ENCODE measurements around the gene PAK6.

DNA sequence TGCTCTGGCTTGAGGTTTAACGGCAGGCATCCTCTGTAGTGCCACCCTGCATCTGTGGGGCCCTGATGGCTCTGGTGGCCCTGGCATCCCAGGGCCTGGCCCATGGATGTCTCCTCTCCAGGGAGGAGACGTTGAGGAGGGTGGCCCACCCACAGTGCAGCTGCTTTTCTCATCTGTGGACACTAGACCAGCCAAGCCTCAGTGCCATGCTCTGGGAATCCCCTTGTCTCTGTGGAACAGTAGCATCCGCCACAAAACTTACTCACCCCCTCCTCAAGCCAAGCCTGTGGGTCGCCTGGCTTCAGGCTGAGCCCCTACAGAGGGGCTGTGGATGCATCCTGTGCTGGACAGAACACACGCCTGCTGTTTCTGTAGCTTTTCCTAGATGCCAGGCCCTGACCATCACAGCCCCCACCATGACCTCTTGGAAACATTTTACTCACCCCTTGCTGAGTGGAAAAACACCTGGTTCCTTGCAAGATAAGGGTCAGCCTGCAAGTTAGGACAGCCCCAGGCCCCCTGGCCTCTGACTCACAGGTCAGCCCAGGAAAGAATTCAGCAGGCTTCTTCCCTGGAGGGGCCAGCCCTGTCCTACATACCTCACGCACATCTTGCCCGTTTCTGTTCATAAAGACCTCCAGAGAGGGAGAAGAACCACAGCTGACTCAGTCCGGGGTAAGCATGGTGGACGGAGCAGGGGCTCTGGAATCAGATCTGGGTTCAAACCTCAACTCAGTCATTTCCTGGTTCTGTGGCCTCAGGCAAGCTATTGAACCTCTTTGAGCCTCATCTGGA lies 19.0 kb downstream of the PAK6 start:
- TF ChIP-seq, protein P1, sequence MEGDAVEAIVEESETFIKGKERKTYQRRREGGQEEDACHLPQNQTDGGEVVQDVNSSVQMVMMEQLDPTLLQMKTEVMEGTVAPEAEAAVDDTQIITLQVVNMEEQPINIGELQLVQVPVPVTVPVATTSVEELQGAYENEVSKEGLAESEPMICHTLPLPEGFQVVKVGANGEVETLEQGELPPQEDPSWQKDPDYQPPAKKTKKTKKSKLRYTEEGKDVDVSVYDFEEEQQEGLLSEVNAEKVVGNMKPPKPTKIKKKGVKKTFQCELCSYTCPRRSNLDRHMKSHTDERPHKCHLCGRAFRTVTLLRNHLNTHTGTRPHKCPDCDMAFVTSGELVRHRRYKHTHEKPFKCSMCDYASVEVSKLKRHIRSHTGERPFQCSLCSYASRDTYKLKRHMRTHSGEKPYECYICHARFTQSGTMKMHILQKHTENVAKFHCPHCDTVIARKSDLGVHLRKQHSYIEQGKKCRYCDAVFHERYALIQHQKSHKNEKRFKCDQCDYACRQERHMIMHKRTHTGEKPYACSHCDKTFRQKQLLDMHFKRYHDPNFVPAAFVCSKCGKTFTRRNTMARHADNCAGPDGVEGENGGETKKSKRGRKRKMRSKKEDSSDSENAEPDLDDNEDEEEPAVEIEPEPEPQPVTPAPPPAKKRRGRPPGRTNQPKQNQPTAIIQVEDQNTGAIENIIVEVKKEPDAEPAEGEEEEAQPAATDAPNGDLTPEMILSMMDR (conservative IDR thresholded peaks at IDR 0.05; ENCODE audit: low read depth, low read length) = no peak
- TF ChIP-seq EZH2 (IDR thresholded peaks at IDR 0.05; ENCODE audit: borderline replicate concordance, low read depth, low read length, poor library complexity, severe bottlenecking) = no peak
